ENCODE results near the gene CHST11.

The CHST11 gene

DNA sequence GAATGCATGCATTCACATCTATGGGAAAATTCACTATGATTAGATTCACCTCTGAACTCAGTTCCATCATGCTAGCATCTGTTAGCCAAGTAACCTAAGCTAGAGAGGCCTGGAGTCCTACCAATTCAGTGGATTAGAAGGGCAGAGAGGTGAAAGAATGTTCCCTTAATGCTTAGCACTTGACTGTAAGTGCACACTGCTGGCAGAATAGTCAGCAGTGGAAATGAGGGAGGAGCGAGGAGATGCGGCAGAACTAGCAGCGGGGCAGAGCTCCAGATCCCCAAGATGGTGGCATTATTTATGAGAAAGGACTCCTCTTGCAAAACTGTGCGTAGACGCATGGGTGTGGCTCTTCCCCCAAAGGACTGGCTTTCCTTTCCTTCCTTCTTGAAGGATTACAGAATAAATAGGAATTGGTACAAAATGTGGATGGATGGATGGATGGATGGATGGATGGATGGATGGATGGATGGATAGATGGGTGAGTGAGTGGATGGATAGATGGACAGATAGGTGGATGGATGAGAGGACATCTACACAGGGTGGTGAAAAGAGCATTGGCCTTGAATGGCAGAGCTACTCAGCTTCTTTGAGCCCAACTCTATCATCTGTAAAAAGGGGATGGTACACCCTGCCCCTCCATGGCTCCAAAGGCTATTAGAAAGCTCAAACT, 227.2 kb downstream of the CHST11 start:
- no peak for DNase-seq

GRCh38 chr12:104684884-104685283, 228.1 kb downstream of the CHST11 start:
- DNase-seq, result no peak

- no peak for DNase-seq
Measured at GRCh38 chr12:104685366-104685765, 228.6 kb downstream of the CHST11 start.

DNA sequence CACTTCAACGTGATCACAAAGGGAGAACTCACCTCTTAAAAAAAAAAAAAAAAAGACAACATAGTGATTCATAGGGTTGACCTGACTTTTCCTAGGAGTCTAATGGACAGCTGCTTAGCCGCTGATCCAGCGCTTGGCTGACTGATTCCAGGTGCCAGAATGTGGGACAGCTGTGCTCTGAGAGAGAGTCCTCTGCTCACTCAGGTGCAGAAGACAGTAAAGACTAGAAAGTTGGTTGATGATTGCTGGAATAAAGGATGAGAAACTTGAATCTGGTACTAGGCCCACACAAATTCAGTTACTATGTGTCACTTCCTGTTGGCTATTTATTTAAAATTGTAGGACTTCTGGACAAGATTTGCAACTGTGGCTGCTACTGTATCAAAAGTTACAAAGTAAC, 229.4 kb downstream of the CHST11 start:
- DNase-seq, result no peak

GRCh38 chr12:104687823-104688573, 231.2 kb downstream of the CHST11 start:
- DNase-seq, result peak; percentile 45

GRCh38 chr12:104689635-104690034, 232.9 kb downstream of the CHST11 start:
- no peak for DNase-seq

DNA sequence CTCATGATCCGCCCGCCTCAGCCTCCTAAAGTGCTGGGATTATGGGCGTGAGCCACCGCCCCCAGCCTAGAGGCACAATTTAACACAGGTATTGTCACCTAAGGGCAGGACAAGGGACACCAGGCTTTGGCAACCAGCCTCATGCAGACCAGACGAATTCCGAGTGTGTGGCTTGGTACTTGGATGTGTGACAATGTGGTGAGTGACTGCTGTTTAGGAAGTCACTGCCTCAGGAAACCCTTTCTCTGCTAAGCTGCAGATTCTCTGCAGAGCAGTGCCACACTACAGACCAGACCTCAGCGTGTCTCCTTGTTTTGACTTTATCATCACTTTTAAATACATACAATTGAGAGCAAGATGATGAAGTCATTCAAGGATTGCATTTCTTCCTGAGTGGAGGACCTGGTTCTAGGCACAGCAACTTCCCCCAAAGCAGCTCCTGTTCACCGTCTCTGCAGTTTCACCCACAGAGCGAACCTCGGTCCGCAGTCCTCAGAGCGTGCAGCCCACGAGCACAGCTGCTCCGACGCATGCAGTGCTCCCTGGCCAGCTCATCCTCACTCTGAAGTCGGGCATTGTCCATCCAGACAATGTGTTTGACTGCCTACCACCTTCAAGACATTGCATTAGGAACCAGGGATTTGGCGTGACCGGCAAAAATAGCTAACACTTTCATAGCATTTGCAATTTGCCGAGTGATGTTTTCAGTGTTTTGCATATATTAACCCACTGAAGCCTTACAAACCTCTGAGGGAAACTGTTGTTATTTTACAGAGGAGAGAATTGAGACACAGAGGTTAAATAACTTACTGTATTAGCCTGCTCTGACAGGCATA, 235.2 kb downstream of the CHST11 start:
- DNase-seq, result no peak

DNA sequence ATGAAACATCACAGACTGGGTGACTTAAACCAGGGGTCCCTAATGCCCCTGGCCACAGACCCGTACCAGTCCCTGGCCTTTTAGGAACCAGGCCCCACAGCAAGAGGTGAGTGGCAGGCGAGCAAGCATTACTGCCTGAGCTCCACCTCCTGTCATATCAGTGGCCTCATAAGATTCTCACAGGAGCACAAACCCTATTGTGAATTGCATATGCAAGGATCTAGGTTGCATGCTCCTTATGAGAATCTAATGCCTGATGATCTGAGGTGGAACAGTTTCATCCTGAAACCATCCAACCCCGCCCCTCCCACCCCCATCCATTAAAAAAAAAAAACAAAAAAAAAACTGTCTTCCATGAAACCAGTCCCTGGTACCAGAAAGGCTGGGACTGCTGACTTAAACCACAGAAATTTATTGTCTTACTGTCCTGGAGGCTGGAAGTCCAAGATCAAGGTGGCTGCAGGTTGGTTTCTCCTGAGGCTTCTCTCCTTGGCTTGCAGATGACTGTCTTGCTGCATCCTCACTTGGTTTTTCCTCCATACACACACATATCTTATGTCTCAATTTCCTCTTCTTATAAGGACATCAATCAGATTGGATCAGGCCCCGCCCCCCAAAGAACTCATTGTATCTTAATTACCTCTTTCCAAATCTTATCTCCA, 235.9 kb downstream of the CHST11 start:
- DNase-seq, result no peak

- DNase-seq, result no peak
Measured at GRCh38 chr12:104693493-104693892, 236.7 kb downstream of the CHST11 start.

DNA sequence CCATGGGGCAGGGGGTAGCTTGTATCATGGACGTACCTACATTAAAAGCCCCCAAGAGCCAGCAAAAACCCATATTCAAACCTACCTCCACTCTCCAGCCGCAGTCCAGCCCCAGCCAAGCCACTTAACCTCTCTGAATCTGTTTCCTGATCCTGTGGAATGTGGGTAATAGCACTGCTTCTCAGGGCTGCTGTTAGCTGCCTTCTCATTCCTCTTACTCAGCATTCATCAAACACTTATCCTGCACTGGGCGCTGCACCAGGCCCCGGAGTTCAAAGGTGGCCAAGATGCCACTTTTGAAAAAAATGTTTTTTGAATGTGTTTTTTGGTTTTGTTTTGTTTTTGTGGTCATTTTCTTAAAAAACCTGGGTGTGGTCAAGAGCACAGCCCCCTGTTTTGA, 237.4 kb downstream of the CHST11 start:
- DNase-seq, result no peak

DNA sequence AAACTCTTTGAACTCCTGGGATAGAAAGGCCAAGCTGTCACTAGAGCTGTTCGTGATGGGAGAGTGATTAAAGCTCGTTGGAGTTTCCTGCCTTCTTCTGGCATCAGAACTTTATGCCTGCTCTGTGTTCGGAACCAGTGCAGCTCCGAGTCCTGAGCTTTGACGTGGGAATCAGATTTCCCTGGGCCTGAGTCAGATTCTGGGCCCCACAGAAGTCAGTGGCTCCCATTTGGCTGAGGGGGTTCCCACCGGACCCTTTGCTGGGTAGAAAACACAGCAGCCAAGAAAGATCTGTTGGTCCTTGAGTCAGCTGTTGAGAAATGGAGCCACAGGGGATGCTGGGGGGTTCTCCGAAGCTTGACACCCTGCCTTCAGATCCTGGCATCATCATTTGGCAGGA, 238.0 kb downstream of the CHST11 start:
- DNase-seq, result no peak

GRCh38 chr12:104695453-104696148, 238.9 kb downstream of the CHST11 start:
- DNase-seq, result no peak

- DNase-seq, result no peak
Measured at GRCh38 chr12:104697186-104697585, 240.4 kb downstream of the CHST11 start.

- no peak for DNase-seq
Measured at GRCh38 chr12:104698871-104699270, 242.1 kb downstream of the CHST11 start.

DNA sequence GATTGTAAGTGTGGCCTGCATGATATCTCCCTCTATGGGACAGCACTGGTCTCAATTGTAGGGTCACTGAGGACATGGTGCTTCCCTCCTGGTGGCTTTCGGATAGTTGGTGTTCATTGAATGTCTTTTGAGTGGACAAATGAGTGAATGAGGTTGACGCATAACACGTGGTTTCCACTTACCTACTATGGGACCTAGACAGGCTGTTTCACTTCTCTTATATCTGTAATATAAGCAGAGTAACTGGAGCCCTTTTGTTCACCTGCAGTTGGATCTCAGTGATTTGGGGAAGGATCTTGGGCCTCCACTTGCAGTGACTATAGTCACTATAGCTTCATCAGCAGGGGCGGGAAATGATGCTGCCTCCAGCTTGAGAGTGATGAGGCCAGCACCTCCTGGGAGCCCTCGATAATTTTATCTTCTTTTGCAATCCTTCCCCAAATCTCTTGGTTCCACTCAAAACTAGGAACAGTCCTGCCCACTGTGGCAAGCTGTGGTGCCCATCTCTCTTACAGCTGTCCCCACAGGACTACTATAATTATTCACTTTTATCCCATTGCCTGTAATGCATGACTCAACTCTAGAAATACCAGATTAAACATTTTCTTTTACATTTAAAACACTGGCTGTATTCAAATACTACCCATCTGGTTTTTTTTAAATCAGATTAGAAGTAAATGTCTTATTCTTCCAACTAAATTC, 242.9 kb downstream of the CHST11 start:
- no peak for DNase-seq

DNA sequence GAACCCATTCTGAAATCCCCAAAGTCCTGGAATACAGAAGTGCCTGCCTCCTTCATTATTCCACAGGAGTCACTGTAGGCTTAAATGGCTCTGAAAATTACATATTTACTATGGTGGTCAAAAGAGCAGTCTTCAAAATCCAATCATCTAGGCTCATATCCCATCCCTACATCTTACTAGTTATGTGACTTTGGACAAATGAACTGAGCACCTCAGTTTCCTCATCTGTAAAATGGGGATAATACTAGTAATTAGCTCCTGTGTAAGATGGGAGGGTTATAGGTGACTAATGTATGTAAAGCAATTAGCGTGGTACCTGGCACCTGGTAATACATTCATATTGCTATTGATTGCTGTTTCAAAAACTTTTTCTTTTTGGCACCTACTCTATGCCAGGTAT, 243.6 kb downstream of the CHST11 start:
- no peak for DNase-seq

DNA sequence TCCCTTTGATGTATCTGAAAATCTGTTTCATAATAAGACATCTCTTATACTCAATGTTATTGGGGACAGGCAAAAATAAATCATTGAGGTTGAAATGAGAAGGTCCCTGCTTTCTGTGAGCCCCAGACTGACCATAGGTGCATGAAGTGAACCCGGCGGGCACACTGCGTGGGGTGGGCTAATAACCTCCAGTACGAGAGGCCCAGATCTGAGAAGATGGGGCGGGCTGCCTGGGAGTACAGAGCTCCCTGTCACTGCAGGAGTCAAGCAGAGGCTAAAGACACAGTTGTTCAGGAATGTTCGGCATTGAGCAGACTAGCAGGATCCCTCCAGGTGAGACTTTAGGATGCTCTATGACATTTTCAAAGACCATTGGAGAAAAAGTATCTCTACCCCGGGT, 244.6 kb downstream of the CHST11 start:
- DNase-seq, result no peak

DNA sequence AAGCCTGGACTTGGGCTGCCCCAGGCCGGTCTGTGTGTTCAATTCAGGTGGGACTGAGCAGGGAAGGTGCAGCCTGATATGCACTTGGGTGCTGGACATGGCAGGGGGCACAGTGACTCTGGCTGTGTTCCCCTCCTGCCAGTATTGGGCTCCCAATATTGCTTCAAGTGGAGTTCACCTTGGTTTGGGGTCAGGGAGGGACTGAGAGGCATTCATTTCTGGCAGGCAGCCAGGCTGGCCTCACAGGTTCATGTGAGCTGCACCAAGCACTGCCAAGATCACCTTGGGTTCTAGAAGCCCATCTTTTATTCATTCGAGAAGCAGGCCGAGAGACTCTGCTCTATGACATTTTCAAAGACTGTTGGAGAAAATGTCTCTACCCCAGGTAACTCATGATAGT, 245.0 kb downstream of the CHST11 start:
- DNase-seq, result no peak

DNA sequence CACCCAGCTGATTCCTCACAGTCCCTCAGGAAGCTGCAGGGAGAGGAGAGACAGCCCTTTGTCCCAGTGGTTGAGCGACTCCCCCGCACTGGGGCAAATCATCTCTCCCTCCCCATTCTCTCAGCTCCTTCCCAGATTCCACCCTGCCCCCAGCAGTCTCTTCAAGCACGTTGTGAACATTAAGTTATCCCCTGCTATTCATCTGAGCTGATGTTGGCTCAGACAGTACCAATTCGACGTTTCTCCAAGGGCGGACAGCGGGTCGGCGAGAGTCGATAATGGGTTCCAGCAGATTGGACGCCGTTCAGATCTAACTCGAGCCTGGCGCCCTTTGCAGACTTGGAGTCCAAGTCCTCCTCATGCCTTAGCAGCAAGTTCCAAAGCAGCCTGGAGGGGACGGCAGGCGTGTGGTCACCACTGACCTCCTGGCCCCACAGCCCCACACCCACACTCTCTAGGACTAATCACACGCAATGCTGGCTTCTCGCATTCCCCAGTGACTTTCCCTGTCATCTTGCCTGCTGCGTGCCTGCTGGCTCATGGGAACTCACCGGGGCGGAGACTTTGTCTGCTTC, 245.9 kb downstream of the CHST11 start:
- no peak for DNase-seq

DNA sequence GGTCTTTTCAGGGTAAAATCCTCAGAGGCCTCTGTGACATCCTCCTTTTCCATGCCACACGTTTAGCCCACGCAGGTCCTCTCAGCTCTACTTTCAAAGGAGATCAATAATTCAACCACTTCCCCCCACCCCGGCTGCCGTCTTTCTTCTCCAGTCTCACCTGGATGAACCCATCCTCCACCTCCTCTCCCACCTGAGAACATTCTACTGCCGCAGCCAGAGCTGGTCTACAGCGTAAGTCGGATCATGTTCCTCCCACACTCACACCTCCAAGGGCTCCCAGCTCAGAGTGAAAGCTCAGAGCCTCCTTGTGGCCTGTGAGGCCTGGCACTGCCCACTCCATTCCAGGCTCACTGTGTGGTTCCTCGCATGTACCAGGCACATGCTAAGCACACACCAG, 246.6 kb downstream of the CHST11 start:
- no peak for DNase-seq

- DNase-seq, result no peak
Measured at GRCh38 chr12:104704224-104704779, 247.6 kb downstream of the CHST11 start.
